HG03159 (cell line): ENCODE results near the gene SMARCC2.

Experiments
- ATAC-seq: cut with Tn5 transposase; IDR thresholded peaks from one replicate; pipeline ENCODE4 v1.9.1; 2021; ENCODE audit warnings: mild to moderate bottlenecking, moderate library complexity; ENCODE audit not compliant: unreplicated experiment

SMARCC2 gene

DNA sequence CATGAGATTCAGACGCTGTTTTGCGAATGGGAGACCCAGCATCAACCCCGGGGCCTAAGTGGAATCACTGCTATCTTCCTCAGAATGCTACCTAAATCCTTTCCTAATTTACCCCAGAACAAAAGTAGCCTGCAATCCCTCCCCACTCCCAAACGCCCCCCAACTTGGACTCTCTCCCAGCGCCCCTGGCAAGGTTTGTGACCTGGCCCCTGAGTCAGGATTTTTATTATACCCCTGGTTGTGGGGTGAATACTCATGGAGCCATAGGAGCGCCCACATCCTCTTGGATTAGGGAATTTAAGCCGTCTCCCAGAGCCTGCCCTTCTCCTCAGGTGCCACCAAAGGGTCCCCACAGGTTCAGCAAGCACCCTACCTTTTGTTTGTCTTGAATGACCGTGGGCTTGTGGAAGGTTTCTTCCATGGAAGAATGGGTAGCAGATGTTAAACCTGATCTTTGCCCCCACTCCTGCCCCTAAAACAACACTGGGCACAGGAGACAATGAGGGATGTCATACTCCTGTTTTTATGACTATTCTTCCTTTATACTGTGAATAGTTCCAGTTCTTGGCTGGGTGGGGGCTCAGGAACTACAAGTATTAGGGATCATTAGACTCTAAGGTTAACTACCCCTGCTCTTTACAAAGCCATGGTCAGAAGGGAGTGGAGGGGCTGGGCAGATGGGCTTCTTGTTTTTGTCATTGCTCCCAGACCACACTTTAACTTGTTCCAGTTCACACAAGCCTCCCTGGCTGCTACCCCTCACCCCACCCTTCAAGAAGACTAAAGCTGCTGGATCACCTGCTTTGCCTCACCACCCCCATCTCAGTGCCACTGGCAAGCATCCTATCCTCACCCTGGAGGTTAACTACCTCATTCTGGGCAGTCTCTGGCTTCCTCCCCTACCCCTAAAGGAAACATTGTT is 36.3 kb downstream of the SMARCC2 start:
- ATAC-seq, result no peak

GRCh38 chr12:56152132-56152755 is 37.0 kb downstream of the SMARCC2 start, which contains the start of gene MYL6B:
Gene MYL6B (plus strand): TSS chr12:56152587. CDS start chr12:56153919, 1,332 bp downstream.
- ATAC-seq, result peak; percentile 68

GRCh38 chr12:56151672-56152131 is 37.6 kb downstream of the SMARCC2 start:
- peak; percentile 69 for ATAC-seq

DNA sequence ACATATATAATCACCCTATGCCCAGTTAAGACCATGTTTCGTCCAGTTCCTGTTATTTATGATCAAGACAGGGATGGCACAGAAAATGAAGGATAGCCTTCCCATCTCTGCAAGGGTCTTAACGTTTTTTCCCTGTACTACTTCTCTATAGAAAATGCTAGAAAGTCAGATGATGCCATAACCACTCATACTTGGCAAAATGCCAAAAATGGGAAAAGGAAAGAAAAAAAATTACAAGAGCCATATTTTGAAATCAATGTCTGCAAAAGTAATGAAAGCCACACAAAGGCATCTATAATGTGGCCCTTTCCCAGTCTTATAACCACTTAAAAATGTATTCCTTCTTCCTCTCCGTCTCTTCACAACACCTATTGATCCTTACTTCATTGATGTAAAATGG is 38.7 kb downstream of the SMARCC2 start:
- ATAC-seq, result no peak

GRCh38 chr12:56146492-56147460 is 42.5 kb downstream of the SMARCC2 start:
- no peak for ATAC-seq

- no peak for ATAC-seq
These were observed 44.1 kb downstream of the SMARCC2 start for GRCh38 chr12:56145217-56145616.

DNA sequence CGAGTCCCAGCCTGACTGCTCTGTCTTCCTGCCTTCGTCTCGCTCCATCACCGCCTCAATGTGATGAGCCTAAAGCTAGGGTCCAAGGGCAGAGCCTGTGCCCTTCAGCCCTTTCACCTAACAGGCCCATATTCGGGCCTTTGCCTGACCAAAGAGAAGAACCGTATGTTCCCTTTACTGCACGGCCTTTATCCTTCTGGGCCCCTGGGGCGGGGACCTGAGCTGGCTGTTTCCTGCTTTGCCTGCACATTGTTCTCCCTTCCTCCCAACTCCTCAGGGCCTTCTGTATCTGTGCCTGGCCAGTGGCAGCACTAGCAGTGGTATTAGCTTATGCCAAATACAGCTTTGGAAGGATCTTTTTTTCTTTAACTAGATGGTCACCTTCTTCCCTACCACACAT is 45.4 kb downstream of the SMARCC2 start:
- no peak for ATAC-seq

- ATAC-seq, result no peak
These were observed 46.1 kb downstream of the SMARCC2 start for GRCh38 chr12:56143217-56143616.

GRCh38 chr12:56141946-56142784 is 47.1 kb downstream of the SMARCC2 start:
- ATAC-seq, result no peak

DNA sequence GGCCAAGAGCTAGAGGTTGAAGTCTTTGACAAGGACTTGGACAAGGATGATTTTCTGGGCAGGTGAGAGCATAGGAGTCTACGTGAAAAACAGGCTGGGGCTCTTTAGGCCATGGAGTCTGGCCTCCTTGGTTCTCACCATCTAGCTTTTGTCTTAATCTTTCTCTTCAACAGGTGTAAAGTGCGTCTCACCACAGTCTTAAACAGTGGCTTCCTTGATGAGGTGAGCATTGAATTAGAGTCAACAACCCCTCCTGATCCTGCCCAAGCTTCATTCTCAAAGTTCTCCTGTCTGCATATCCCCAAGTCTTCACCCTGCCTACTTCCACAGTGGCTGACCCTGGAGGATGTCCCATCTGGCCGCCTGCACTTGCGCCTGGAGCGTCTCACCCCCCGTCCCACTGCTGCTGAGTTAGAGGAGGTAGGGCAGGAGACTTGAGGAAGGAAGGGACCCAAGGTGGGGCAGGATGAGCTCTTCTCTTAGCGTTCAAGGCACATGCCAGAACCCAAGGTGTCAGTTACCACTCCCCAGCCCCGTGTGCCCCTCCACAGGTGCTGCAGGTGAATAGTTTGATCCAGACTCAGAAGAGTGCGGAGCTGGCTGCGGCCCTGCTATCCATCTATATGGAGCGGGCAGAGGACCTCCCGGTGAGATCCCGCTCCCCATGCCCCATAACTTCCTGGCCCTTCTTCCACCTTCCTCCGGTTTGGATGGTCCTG is 51.3 kb downstream of the SMARCC2 start:
- ATAC-seq, result no peak

- no peak for ATAC-seq
These were observed 54.4 kb downstream of the SMARCC2 start for GRCh38 chr12:56134897-56135296.

DNA sequence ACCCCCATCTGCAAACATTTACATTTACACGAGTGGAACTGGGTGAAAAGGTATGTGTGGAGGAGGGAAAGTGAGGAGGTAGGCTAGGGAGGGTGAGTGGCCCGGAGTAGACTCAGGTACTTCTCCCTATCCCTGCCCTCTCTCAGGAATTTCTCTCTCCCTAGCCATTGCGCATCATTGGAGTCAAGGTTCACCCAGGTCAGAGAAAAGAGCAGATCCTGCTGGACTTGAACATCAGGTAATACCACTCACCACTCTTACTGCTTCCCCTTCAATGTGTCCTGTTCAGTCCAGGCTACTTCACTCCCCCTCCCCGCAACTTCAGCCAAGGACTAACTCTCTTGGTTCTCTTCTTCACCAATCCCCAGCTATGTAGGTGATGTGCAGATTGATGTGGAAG is 58.4 kb downstream of the SMARCC2 start:
- no peak for ATAC-seq

- ATAC-seq, result no peak
These were observed 59.3 kb downstream of the SMARCC2 start for GRCh38 chr12:56129942-56130495.

- peak; percentile 19 for ATAC-seq
These were observed 59.9 kb downstream of the SMARCC2 start for GRCh38 chr12:56129206-56129941.

- no peak for ATAC-seq
These were observed 60.5 kb downstream of the SMARCC2 start for GRCh38 chr12:56128670-56129205.

DNA sequence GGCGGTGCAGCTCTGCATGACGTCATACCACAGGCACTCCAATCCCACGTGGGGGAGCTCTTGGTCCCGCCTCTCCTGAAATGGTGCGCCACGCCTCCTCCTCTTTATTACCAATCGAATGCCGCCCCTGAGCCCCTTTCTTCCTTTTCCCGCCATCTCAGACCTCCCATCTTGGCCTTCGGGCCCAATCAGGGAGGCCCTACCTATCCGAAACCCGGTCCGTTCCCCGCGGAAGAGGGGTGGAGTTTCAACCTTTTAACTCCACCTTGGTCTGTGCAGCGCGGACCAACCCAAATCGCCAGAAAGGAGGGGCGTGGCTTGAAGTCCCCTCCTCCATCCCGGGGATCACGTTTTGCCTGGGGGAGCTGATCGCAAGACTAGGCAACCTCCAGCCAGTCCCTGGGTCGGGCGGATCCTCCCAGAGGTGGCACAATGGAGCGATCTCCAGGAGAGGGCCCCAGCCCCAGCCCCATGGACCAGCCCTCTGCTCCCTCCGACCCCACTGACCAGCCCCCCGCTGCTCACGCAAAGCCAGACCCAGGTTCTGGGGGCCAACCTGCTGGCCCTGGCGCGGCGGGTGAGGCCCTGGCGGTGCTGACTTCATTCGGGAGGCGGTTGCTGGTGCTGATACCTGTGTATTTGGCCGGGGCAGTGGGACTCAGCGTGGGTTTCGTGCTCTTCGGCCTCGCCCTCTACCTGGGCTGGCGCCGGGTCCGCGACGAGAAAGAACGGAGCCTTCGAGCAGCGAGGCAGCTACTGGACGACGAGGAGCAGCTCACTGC is 61.2 kb downstream of the SMARCC2 start, which contains the start of gene ESYT1:
ESYT1 (plus strand) TSS at position 380 of the 782 bp plus-strand sequence; CDS start at position 433, 53 bp downstream.
- peak; percentile 85 for ATAC-seq

GRCh38 chr12:56127485-56127887 is 61.8 kb downstream of the SMARCC2 start:
- ATAC-seq, result no peak
